ENCODE measurements around the gene RGS19.
"Not testable (repeated sequence)": the region's sequence is repeated elsewhere in the genome, so short reads cannot be mapped to it uniquely, and the experiment has no call there.

RGS19 gene, protein sequence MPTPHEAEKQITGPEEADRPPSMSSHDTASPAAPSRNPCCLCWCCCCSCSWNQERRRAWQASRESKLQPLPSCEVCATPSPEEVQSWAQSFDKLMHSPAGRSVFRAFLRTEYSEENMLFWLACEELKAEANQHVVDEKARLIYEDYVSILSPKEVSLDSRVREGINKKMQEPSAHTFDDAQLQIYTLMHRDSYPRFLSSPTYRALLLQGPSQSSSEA

DNA sequence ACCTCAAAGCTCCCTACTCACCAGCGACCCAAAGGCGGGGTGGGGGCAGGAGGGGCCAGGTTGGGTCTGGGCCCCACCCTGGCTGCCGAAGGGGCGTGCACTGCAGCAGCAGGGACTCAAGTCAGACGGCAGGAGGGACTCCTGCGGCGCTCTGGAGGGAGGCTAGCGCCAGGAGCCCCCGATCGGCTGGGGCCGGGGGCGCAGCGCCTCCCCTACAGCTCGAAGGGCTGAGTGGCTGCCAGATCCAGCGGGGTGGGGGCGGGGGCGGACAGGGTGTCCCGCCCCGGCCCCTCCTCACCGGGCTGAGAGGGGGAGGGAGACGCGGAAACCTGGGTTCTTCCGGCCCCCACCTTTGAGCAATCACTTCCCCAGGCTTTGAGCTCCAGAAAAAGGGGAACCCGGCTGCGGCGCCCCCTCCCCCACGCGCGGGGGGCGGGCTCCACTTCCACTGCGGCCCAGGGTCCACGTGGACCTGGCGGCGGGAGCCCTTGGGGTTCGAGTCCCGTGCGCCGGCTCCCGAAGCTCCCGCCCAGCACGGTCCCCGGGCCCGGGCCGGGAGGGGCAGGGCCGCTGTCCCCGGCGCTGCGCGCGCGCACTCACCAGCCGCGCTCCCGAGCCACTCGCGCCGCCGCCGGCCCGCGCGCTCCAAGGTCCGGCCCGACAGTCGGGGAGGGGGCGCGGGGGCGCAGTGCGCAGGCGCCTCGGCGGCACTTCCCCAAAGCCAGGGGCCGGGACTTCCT is at the start of gene RGS19:
Gene RGS19, minus strand, starts transcription at position 246 of the 740 bp plus-strand sequence. CDS start 2,632 bp downstream, outside the sequence.
- Histone ChIP-seq H3K36me3 (no peaks in the 10 kb centered on the region), H3K9me3 (ENCODE audit: severe bottlenecking) (no peaks in the 10 kb centered on the region), H3K4me3 (ENCODE audit: low read depth, low read length) (peak within 1 kb of the TSS; percentile 64), H3K27me3 (ENCODE audit: insufficient read depth, low read depth, severe bottlenecking) (no peaks in the 10 kb centered on the region), H3K27ac (peak within 1 kb of the TSS; percentile 45)
- peak; percentile 55 for DNase-seq
- TF ChIP-seq, protein P1, sequence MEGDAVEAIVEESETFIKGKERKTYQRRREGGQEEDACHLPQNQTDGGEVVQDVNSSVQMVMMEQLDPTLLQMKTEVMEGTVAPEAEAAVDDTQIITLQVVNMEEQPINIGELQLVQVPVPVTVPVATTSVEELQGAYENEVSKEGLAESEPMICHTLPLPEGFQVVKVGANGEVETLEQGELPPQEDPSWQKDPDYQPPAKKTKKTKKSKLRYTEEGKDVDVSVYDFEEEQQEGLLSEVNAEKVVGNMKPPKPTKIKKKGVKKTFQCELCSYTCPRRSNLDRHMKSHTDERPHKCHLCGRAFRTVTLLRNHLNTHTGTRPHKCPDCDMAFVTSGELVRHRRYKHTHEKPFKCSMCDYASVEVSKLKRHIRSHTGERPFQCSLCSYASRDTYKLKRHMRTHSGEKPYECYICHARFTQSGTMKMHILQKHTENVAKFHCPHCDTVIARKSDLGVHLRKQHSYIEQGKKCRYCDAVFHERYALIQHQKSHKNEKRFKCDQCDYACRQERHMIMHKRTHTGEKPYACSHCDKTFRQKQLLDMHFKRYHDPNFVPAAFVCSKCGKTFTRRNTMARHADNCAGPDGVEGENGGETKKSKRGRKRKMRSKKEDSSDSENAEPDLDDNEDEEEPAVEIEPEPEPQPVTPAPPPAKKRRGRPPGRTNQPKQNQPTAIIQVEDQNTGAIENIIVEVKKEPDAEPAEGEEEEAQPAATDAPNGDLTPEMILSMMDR (IDR thresholded peaks at IDR 0.05; ENCODE audit: low read depth, low read length): no peak

DNA sequence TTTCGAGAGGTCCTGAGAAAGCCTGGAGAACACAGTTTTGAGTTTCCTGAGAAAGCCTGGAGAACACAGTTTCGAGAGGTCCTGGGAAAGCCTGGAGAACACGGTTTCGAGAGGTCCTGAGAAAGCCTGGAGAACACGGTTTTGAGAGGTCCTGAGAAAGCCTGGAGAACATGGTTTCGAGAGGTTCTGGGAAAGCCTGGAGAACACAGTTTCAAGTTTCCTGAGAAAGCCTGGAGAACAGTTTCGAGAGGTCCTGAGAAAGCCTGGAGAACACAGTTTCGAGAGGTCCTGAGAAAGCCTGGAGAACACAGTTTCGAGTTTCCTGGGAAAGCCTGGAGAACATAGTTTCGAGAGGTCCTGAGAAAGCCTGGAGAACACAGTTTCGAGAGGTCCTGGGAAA is 44.2 kb upstream of the RGS19 start:
- not testable (repeated sequence) for H3K27ac ChIP-seq; H3K9me3 ChIP-seq (ENCODE audit: severe bottlenecking); H3K36me3 ChIP-seq; H3K27me3 ChIP-seq (ENCODE audit: insufficient read depth, low read depth, severe bottlenecking); DNase-seq; H3K4me3 ChIP-seq (ENCODE audit: low read depth, low read length)

DNA sequence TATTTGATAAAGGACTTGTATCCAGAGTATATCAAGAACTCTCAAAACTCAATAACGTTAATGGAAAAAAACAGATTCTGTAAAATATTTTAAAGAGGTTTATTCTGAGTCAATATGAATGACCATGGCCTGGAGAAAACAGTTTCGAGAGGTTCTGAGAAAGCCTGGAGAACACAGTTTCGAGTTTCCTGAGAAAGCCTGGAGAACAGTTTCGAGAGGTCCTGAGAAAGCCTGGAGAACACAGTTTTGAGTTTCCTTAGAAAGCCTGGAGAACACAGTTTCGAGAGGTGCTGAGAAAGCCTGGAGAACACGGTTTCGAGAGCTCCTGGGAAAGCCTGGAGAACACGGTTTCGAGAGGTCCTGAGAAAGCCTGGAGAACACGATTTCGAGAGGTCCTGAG is 43.6 kb upstream of the RGS19 start:
- DNase-seq; H3K36me3 ChIP-seq; H3K27me3 ChIP-seq (ENCODE audit: insufficient read depth, low read depth, severe bottlenecking); H3K4me3 ChIP-seq (ENCODE audit: low read depth, low read length); H3K9me3 ChIP-seq (ENCODE audit: severe bottlenecking); H3K27ac ChIP-seq: not testable (repeated sequence)

DNA sequence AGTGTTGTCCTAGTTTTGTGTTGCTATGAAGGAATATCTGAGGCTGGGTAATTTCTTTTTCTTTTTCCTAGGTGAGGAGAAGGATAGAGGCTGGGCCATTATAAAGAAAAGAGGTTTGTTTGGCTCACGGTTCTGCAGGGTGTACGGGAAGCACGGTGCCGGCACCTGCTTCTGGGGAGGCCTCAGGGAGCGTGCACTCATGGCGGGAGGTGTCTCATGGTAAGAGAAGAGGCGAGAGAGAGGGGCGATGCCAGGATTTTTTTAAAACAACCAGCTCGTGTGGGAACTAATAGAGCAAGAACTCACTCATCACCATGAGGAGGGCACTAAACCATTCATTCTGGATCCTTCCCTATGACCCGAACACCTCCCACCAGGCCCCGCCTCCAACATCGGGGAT is 42.3 kb upstream of the RGS19 start:
- H3K27ac ChIP-seq: no peak overlapping the region
- H3K27me3 ChIP-seq (ENCODE audit: insufficient read depth, low read depth, severe bottlenecking): no peaks in the 10 kb centered on the region
- H3K36me3 ChIP-seq: no peaks in the 10 kb centered on the region
- no peaks in the 10 kb centered on the region for H3K9me3 ChIP-seq (ENCODE audit: severe bottlenecking)
- TF ChIP-seq, protein P1 (IDR thresholded peaks at IDR 0.05; ENCODE audit: low read depth, low read length): no peak
- DNase-seq: no peak
- no peak overlapping the region for H3K4me3 ChIP-seq (ENCODE audit: low read depth, low read length)

DNA sequence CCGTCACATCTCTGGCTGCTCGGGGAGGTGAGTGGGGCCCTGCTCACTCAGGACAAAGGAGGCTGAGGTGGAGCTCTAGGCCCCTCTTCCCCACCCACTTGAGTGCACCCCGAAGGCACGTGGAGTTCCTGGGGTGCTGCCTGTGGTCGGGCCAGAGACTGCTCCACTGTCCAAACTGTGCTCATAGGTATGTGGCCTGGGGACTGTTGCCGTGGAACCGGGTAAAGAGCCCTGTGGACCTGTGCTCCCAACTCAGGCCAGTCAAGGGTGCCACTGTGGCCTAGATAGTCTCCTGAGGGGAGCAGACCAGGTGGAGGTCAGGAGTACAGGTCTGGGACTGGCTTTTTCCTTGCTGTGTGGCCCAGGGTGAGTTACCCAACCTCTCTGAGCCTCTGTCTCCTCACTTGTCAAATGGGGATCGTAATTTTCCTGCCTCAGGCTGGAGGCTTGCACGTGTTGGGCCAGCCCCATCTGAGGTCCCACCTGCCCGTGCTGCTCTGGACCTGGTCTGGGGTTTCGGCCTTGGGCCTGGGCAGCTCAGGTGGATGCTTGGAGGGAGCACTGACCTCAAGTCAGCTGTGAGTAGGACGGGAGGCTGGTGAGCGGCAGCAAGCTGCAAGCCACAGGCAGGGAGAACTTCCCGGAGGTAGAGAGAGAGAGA is 40.5 kb upstream of the RGS19 start:
- Histone ChIP-seq H3K4me3 (ENCODE audit: low read depth, low read length) (no peak overlapping the region), H3K27ac (no peak overlapping the region), H3K36me3 (no peaks in the 10 kb centered on the region), H3K9me3 (ENCODE audit: severe bottlenecking) (no peaks in the 10 kb centered on the region), H3K27me3 (ENCODE audit: insufficient read depth, low read depth, severe bottlenecking) (no peaks in the 10 kb centered on the region)
- TF ChIP-seq, protein P1 (IDR thresholded peaks at IDR 0.05; ENCODE audit: low read depth, low read length): no peak
- no peak for DNase-seq

DNA sequence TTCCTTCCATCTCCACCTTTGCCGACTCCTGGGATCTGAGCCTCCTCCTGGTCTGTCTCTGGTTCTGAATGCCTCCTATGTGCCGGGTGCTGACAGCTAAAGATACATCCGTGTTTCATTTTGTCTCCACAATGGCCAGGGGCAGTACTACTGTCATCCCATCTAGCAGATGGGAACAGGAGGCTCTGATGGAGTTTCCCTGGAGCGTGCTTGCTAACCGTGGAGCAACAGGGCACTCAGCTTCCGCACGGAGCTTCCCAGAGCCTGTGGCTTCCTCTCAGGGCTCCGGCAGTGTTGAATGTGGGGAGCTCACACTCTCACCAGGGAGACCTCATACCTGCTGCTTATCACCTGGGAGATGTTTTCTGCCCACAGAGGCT is 40.0 kb upstream of the RGS19 start:
- Histone ChIP-seq H3K27ac (no peak overlapping the region), H3K4me3 (ENCODE audit: low read depth, low read length) (no peak overlapping the region), H3K36me3 (no peaks in the 10 kb centered on the region), H3K27me3 (ENCODE audit: insufficient read depth, low read depth, severe bottlenecking) (no peaks in the 10 kb centered on the region), H3K9me3 (ENCODE audit: severe bottlenecking) (no peaks in the 10 kb centered on the region)
- TF ChIP-seq, protein P1 (IDR thresholded peaks at IDR 0.05; ENCODE audit: low read depth, low read length): no peak
- no peak for DNase-seq

DNA sequence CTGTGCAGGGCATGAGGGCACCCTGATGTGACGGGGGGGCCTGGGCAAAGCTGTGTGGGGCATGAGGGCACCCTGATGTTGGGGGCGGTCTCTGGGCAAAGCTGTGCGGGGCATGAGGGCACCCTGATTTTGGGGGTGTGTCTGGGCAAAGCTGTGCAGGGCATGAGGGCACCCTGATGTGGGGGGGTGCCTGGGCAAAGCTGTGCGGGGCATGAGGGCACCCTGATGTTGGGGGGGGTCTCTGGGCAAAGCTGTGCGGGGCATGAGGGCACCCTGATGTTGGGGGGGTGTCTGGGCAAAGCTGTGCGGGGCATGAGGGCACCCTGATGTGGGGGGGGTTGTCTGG is 38.1 kb upstream of the RGS19 start:
- H3K9me3 ChIP-seq (ENCODE audit: severe bottlenecking); H3K36me3 ChIP-seq; DNase-seq; H3K4me3 ChIP-seq (ENCODE audit: low read depth, low read length); H3K27me3 ChIP-seq (ENCODE audit: insufficient read depth, low read depth, severe bottlenecking); H3K27ac ChIP-seq: not testable (repeated sequence)

Data from WERI-Rb-1 (cell line).